Fibroblast of lung (primary cell): ENCODE data around the gene TPO. TPM values are rescaled to one million over a fixed set of nuclear protein-coding genes. Genes with fewer than 3 reads are reported as not detected.

ENCODE experiments used
- DNase-seq, 2 donors: peaks; one replicate each; pipeline versions ENCODE4 v3.0.0 to v3.0.0-alpha.2; 2010; ENCODE audit warnings: low read depth in 2 of 2
- H2AFZ ChIP-seq: 2 replicates; pipeline ENCODE4 v1.5.1; 2012; ENCODE audit warnings: low read length, control low read depth, inconsistent platforms
- H3K27ac ChIP-seq: 2 replicates; pipeline ENCODE4 v1.5.1; 2011; ENCODE audit warnings: low read length, control low read depth; ENCODE audit not compliant: insufficient read depth
- H3K27me3 ChIP-seq: 2 replicates; pipeline ENCODE4 v1.5.1; 2011; ENCODE audit warnings: mild to moderate bottlenecking, low read length; ENCODE audit not compliant: control insufficient read depth, insufficient read depth
- H3K36me3 ChIP-seq: 2 replicates; pipeline ENCODE4 v1.5.1; 2011; ENCODE audit warnings: low read length; ENCODE audit not compliant: control insufficient read depth, insufficient read depth
- H3K4me1 ChIP-seq: 2 replicates; pipeline ENCODE4 v1.5.1; 2011; ENCODE audit warnings: low read length; ENCODE audit not compliant: control insufficient read depth, insufficient read depth; ENCODE audit errors: extremely low read depth
- H3K4me2 ChIP-seq: 2 replicates; pipeline ENCODE4 v1.5.1; 2011; ENCODE audit warnings: low read length, control low read depth; ENCODE audit not compliant: insufficient read depth; ENCODE audit errors: extremely low read depth
- H3K4me3 ChIP-seq, 4 experiments: fragments of 200-600 bp in 1 of 4; sonication (generic) in 1 of 4; replicated peaks in 1 of 4; 2 replicates each; pipeline ENCODE4 v1.5.1; 2011 to 2016; ENCODE audit warnings: low read length in 4 of 4, low read depth in 3 of 4, mild to moderate bottlenecking in 3 of 4, control low read depth in 2 of 4, inconsistent platforms in 1 of 4, mixed read lengths in 1 of 4; ENCODE audit not compliant: insufficient read depth in 1 of 4; ENCODE audit errors: control extremely low read depth in 1 of 4
- H3K79me2 ChIP-seq: 2 replicates; pipeline ENCODE4 v1.5.1; 2012; ENCODE audit warnings: mild to moderate bottlenecking, low read length, inconsistent platforms; ENCODE audit not compliant: control insufficient read depth, insufficient read depth
- H3K9ac ChIP-seq: 2 replicates; pipeline ENCODE4 v1.5.1; 2011; ENCODE audit warnings: mild to moderate bottlenecking, low read length, control low read depth; ENCODE audit not compliant: insufficient read depth
- H3K9me3 ChIP-seq: 2 replicates; pipeline ENCODE4 v1.5.1; 2012; ENCODE audit warnings: low read depth, low read length; ENCODE audit not compliant: control insufficient read depth, insufficient read depth
- H4K20me1 ChIP-seq: 2 replicates; pipeline ENCODE4 v1.5.1; 2011; ENCODE audit warnings: low read length; ENCODE audit not compliant: control insufficient read depth, insufficient read depth; ENCODE audit errors: extremely low read depth
- EZH2 ChIP-seq: IDR thresholded peaks from 2 replicates; pipeline ENCODE4 v1.5.1; 2012; ENCODE audit warnings: low read length, control low read depth, mild to moderate bottlenecking; ENCODE audit errors: missing control alignments
- polyA plus RNA-seq, 2 donors: library from polyadenylated mRNA; depleted of rRNA in 1 of 2; stranded (reverse) in 1 of 2; unstranded in 1 of 2; fragments of >200 nt; gene quantifications; 2 replicates each; pipeline ENCODE4 v1.2.1, GENCODE V29; 2011 to 2012; ENCODE audit warnings: missing spikeins in 1 of 2
- total RNA-seq: library from RNA; depleted of rRNA; stranded (reverse); fragments of >200 nt; gene quantifications from 2 replicates; pipeline ENCODE4 v1.2.1, GENCODE V29; 2014
- TF ChIP-seq, protein P1 (sequence below), 2 donors: IDR thresholded peaks in 1 of 2; conservative IDR thresholded peaks in 1 of 2; 1 replicate in 1 of 2; 2 replicates in 1 of 2; pipeline ENCODE4 v1.5.1; 2011 to 2012; ENCODE audit warnings: low read length in 2 of 2, control low read depth in 1 of 2, inconsistent platforms in 1 of 2, low read depth in 1 of 2, mild to moderate bottlenecking in 1 of 2

The TPO gene
- total and polyA plus RNA-seq, 2 donors (not counting 1 experiment from before 2014, with no cell fraction given): not detected

DNA sequence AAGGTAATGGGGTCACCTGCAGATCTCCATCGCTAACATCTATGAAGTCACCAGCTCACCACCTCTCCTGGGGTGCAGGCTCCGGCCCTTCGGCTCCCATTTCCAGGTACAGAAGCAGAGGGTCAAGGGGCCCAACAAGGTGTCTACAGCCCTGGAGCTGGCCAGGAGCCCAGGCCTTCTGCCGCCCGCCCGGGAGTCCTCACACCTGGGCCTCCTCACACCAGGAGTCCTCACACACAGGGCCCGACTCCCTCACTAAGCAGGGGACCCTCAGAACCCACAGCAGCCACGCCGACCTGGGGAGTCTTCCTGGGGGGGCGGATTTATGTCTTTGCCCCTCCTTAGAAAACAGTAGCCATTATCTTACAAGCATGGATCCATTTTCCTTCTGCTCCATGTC, 43.4 kb upstream of the TPO start:
- Histone ChIP-seq H2AFZ (no peak overlapping the region), H3K27ac (no peak overlapping the region), H3K9ac (no peak overlapping the region), H3K79me2 (no peaks in the 10 kb centered on the region), H3K4me1 (no peaks in the 10 kb centered on the region), H3K4me3 (no peak overlapping the region), H4K20me1 (no peaks in the 10 kb centered on the region), H3K36me3 (no peaks in the 10 kb centered on the region), H3K4me2 (no peak overlapping the region), H3K27me3 (no peaks in the 10 kb centered on the region), H3K9me3 (no peaks in the 10 kb centered on the region)
- TF ChIP-seq EZH2: no peak
- TF ChIP-seq, protein P1, sequence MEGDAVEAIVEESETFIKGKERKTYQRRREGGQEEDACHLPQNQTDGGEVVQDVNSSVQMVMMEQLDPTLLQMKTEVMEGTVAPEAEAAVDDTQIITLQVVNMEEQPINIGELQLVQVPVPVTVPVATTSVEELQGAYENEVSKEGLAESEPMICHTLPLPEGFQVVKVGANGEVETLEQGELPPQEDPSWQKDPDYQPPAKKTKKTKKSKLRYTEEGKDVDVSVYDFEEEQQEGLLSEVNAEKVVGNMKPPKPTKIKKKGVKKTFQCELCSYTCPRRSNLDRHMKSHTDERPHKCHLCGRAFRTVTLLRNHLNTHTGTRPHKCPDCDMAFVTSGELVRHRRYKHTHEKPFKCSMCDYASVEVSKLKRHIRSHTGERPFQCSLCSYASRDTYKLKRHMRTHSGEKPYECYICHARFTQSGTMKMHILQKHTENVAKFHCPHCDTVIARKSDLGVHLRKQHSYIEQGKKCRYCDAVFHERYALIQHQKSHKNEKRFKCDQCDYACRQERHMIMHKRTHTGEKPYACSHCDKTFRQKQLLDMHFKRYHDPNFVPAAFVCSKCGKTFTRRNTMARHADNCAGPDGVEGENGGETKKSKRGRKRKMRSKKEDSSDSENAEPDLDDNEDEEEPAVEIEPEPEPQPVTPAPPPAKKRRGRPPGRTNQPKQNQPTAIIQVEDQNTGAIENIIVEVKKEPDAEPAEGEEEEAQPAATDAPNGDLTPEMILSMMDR (conservative IDR thresholded peaks at IDR 0.05 in 1 of 2, IDR thresholded peaks at IDR 0.05 in 1 of 2; ENCODE audit: low read depth in 1 of 2, low read length in 2 of 2): no peak
- no peak for DNase-seq

DNA sequence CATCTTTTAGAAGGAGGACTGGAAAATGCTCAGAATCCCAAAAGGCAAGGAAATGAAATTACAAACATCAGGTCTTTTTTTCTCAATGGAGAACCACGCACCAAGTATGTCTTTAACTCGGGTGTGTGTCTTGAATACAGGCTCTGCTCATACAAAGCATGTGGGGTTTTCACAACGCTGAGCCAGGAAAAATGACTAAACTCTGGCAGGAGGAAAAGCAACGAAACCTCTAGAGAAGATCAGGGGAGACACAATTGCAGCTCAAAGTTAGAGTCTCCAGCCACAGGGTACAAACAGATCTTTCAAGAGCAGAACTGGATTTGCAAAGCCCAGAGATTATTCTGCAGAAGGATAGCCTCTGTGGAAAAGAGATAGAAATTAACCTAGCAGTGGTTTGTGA, 42.8 kb upstream of the TPO start:
- Histone ChIP-seq H3K79me2 (no peaks in the 10 kb centered on the region), H3K4me1 (no peaks in the 10 kb centered on the region), H3K9me3 (no peaks in the 10 kb centered on the region), H3K9ac (no peak overlapping the region), H3K27me3 (no peaks in the 10 kb centered on the region), H3K27ac (no peak overlapping the region), H3K36me3 (no peaks in the 10 kb centered on the region), H4K20me1 (no peaks in the 10 kb centered on the region), H2AFZ (no peak overlapping the region), H3K4me3 (no peak overlapping the region), H3K4me2 (no peak overlapping the region)
- TF ChIP-seq, protein P1 (conservative IDR thresholded peaks at IDR 0.05 in 1 of 2, IDR thresholded peaks at IDR 0.05 in 1 of 2; ENCODE audit: low read depth in 1 of 2, low read length in 2 of 2): no peak
- no peak for TF ChIP-seq EZH2
- DNase-seq: no peak

DNA sequence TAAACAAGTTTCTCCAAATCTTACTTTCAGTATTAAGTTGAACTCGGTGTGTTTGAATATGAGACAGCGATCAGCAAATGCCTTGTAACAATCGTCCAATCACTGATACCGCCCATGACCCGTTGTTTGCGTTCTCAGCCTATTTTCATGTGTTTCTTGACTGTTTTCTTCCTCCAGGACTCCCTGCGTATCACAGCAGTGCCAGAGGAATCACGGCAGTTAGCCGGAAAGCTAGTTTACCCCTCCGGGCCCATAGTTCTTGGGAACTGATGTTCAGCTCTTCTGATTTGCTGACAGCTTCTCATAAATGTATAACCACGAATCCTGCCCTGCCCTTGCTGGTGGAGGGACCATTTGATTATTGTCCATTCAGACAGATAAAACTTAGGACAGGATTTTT, 42.2 kb upstream of the TPO start:
- Histone ChIP-seq H3K9me3 (no peaks in the 10 kb centered on the region), H3K4me1 (no peaks in the 10 kb centered on the region), H3K27ac (no peak overlapping the region), H3K4me2 (no peak overlapping the region), H3K27me3 (no peaks in the 10 kb centered on the region), H2AFZ (no peak overlapping the region), H3K36me3 (no peaks in the 10 kb centered on the region), H3K79me2 (no peaks in the 10 kb centered on the region), H4K20me1 (no peaks in the 10 kb centered on the region), H3K9ac (no peak overlapping the region), H3K4me3 (no peak overlapping the region)
- no peak for TF ChIP-seq EZH2
- TF ChIP-seq, protein P1 (conservative IDR thresholded peaks at IDR 0.05 in 1 of 2, IDR thresholded peaks at IDR 0.05 in 1 of 2; ENCODE audit: low read depth in 1 of 2, low read length in 2 of 2): no peak
- DNase-seq: no peak
